GM21423 (cell line): ENCODE results near the gene SPRY4.
A peak's percentile ranks its signal among the peaks of the same experiment; 100 is the strongest.
"Not testable (repeated sequence)": the region's sequence is repeated elsewhere in the genome, so short reads cannot be mapped to it uniquely, and the experiment has no call there.

Experiments
- ATAC-seq: cut with Tn5 transposase; IDR thresholded peaks from one replicate; pipeline ENCODE4 v1.9.1; 2021; ENCODE audit warnings: mild to moderate bottlenecking, moderate library complexity; ENCODE audit not compliant: unreplicated experiment

SPRY4 gene

DNA sequence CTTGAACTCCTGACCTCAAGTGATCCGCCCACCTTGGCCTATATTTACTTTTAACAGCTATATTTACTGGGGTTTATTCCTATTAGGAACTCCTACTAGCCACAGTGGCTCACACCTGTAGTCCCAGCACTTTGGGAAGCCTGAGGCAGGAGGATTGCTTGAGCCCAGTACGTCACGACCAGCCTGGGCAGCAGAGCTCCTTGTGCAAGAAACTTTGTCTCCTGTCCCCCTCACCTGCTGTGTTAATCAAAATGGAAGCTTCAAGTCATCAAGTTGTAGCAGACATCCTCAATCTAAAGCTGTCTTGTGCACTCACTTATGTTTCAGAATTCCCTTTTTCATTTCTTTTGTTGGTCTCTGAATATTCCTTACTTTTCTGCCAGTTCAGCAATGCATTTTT is 15.0 kb upstream of the SPRY4 start:
- no peak for ATAC-seq

DNA sequence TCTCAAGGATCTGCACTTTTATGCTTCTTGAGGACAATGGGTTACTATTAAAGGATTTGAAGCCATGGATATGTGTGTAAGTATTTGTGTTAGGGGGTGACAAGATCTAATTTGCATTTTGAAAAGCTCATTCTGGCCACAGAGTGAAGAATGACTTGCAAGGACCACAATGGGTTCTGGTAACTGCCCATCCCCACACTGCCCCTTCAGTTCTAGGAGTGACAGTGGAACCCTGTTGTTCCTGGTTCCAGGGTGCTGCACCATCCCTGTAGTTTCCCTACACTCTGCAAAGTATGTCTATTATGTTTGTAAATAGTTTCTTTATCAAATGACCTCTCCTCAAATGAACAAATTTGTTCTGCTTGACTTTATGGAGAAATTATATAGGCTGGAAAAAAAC is 9.7 kb upstream of the SPRY4 start:
- ATAC-seq, result no peak

DNA sequence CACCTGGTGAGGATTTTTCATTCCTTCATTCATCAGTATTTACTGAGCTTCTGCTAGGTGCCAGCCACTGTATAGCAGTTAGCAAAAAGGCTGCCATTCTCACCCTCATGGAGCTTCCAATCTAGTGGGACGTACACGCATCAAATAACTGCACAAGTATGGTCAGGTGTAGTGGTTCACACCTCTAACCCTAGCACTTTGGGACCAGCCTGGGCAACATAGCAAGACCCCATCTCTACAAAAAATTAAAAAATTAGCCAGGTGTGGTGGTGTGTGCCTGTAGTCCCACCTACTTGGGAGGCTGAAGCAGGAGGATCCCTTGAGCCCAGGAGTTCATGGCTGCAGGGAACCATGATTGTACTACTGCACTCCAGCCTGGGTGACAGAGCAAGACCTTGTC is 8.9 kb upstream of the SPRY4 start:
- ATAC-seq, result not testable (repeated sequence)

DNA sequence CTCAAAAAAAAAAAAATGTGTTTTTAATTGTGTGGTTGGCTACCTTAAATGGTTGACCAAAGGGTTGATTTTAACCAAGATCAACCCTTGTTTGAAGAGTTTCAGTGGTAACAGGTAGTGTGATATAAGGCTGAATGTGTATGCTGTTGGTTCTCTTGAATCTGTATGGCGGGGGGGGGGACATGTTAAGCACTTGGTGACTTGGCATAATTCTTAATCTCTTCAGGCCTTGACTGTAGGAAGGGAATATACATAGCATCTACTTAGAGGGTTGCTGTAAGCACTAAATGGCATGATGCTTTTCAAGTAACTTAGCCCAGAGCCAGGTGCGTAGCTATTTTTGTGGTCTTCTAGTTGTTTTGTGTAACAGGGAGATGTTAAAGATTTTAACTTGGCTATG is 5.6 kb upstream of the SPRY4 start:
- no peak for ATAC-seq

DNA sequence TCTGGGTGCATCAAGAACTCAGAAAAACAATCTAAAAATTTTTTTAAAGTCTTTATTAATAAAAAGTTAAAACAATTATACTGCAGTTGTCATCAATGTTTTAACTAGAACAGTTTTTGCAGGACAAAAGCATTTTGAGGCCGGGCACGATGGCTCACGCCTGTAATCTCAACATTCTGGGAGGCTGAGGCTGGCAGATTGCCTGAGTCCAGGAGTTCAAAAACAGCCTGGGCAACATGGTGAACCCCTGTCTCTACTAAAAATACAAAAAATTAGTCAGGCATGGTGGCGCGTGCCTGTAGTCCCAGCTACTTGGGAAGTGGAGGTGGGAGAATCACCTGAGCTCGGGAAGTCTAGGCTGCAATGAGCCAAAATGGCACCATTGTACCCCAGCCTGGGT is 5.2 kb upstream of the SPRY4 start:
- no peak for ATAC-seq

DNA sequence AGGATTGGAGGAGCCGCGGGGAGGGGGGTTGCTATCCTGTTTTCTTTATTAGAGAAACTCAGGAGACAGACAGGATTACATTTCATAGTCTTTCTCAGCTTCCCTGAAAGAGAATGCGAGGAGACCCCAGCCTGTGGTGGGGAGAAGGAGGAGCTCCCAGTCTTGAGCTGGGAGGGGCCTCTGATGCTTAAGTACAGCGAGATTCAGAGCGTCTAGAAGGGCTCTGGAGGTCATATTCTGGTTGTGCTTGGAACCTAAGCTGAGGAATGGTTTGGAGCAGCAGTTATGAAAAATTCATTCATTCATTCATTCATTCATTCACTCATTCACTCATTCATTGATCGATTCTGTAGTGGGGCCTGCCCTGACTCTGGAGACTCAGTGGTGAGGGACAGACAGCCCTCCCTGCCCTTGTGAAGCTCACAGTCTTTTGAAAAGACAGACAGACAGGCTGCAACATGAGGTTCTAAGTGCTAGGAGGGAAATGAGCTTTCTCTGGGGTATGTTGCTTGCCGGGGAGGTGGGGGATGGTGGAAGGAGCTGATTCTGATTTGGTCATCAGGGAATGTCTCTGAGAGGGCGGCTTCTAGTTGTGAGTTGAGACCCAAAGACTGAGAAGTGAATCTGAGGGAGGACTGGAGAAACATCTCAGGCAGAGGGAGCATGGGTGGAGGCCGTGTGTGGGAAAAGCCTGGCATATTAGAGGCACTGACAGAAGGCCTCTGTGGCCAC is 2.5 kb upstream of the SPRY4 start:
- no peak for ATAC-seq

DNA sequence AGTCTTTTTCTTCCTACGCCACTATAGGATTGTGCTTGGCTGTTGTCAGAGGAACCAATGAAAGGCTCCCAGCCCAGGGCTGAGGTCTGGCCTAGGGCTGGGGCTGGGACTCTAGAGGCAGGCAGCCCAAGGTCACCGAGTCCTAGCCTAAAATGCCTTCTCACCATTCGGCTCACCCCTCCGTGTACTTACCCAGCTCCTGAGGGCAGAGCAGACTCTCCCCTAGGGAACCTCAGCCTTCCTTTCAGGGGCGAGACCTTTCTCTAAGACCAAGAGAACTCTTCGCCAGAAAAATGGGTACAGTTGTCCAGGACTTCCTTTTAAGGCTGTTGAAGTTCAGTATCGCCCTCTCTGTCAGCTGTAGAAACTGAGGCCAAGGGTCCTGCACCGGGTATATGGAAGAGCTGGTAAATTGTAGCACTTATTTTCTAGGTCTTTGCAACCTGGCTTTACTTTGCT is 1.7 kb upstream of the SPRY4 start:
- ATAC-seq, result no peak

DNA sequence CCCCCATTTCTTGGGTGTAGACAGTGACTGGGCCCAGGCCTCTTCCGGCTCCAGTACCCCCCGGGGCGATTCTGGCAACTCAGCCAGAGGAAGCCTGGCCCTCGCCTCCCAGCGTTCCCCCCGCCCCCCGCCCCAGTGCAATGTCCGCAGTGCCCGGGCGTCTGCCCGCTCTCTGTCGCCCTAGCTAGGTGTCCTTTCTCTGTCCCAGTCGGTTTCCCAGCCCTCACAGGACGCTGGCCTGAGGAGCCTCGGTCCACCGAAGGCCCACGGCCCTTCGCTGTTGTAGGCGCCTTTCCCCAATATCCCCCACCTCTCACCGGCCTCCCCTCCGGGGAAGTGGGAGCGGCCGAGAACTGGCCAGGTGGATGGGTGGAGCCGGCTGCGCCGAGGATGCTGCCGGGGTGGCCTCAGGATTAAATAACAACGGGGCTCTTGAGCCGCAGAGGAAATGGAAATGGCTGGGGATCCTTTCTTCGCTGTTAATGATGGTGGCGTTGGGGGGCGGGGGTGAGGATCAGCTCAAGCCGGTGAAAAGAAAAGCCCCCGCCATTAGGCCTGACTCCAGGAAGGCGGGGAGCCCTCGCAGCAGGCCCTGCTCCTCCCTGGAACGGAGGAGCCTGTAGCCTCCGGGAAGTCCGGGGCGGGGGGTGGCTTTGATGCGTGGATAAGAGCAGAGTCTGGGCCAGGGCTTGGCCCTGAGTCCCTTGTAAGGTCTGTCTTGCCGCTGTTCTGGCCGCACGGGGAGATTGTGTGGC is 1.1 kb upstream of the SPRY4 start:
- no peak for ATAC-seq

DNA sequence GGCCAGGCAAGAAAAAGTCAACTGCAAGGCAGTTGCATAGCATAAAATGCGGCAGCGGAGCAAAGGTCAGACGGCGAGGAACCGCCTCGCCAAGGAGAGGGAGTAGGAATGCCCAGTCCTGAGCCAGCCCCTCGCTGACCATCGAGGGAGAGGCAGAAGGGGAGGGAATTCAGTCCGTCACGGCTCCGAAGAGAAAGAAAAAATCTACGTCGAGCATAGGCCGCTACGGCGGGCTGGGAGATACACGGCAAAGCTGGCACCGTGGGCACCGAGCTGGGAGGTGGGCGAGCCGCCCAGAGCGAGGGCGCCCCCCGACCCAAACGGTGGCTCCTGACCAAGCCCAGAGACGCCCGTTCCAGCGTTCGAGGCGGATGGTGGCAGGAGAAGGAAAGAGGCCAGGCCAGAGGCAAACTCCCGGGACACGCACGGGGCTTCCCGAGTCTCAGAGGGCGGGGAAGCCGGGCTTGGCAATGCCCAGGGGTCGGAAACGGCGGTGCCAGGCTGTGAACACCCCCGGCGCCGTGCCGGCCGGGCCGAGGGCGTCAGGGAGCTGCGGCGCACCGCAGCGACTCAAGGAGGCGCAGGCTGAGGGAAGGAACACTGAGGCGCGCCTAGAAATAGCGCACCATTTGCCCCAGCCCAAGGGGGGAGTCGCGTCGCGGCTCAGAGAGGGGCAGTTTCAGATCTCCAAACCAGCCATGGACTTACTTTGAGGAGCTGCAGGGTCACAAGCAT is 518 bp downstream of the SPRY4 start:
- peak; percentile 42 for ATAC-seq

DNA sequence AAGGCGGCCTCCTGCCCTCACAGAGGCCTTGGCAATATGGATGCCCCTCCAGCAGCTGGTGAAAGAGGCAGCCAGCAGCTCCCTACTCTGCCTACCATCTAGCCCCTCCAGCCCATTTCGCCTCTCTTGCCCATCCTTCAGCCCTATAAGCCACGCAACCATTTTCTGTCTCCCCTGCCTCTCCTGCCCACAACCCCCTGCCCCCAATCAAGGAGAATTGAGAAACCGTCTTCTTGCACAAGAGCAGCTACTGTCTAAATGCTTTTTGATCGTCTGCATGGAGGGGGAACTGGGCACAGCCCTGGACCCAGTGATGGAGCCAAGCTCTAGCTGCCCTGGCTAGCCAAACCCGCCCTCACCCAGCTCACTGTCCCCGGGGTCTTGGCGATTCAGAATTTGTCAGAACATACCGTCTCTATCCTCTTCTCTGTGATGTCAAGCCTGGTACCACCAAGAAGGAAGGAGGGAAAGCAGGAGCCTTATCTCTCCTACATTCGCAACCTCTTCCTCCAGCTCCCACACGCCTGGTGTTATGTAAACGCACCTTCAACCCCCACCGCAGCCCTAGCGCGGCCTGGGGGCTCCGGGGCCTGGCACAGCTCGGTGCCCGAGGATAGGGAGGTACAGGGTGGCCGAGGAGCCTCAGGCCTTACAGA is 1.2 kb downstream of the SPRY4 start:
- ATAC-seq, result no peak

DNA sequence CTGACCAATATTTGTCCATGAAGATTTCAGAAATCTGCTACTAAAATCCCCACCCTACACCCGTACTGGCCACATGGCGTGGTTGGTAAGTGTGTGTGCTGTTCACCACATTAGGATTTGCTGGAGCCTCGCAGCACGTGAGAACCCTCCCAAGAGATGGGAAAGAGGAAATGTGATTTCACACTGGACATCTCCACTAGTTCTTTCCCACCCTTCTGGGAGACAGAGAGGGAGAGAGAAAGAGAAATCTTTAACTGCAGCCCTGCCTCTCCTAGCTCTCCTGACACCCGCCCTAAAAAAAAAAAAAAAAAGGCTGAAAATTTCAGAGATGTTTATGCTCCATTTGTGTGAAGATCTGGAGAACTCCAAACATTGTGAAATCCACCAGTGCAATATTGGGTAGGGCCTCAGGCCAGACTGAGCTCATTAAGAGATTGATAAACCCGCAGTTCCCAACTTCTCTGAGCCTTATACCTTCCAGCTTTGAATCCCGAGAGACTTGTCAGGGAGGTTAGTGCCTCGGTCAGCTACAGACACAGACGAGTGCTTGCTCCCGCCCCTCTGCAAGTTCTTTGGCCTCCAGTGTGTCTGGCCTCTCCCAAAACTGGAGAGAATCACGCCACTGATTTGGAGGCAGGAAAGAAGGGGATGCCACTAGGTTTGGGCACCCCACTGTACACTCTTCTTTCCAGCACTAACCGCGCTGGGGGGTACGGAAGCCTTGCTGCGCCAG is 1.9 kb downstream of the SPRY4 start:
- no peak for ATAC-seq

DNA sequence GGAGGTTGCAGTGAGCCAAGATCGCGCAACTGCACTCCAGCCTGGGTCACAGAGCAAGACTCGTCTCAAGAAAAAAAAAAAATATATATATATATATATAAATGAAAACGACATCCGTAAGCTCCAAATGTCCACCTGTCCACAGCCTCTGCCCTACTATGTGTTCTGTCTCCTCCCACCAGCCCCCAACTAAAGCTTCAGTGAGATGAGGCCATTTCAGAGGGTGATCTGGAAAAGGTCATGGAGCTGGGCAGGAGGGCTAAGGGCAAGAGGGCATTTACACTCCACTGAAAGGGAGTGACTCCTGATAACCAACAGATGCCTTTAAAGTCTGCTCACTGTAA is 2.4 kb downstream of the SPRY4 start:
- no peak for ATAC-seq

DNA sequence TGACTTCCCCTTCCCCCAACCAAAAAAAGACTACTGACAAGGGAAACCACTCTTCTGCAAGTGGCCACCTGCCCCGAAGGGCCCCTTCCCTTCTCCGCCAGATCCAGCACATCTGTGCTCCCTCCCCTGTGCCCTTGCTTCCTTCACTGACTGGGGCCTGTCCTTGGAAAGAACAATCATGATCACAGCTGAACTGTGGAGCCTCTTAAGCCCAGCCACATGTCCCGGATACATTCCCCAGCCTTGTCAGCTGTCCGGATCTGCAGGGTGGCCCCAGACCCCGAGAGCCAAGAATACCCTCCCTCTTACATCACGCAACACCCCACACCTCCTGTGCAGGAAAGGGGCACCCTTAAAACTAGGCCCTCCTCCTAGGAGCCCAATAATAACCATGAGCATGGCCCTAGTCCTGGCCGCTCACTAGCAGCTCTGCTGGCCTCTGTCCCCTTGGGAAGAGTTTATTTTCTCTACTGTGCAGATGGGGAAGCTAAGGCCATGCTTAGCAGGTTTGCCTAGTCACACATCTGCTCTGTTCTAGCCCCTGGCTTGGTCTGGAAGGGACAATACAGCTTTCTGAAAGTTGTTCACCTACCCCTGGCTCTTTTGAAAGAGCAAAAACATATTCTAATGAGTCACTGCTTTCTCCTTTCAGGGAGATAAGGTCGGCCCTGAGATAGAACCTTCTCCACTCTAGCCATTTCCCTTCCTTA is 3.8 kb downstream of the SPRY4 start:
- no peak for ATAC-seq

DNA sequence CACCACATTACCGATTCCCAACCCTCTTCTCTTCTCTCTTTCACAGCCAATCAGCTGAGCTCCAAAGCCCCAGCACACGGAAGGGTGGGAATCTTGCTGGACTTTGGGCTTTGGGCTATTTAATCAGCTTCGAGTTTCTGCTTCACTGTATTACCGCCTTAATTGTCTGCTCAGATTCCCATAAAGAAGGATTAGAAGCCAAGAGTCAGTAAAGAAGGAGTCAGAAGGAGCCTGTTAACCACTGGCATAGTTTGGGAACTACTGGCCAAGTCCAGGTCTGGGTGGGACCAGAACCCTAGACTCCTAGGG is 4.4 kb downstream of the SPRY4 start:
- ATAC-seq, result no peak

DNA sequence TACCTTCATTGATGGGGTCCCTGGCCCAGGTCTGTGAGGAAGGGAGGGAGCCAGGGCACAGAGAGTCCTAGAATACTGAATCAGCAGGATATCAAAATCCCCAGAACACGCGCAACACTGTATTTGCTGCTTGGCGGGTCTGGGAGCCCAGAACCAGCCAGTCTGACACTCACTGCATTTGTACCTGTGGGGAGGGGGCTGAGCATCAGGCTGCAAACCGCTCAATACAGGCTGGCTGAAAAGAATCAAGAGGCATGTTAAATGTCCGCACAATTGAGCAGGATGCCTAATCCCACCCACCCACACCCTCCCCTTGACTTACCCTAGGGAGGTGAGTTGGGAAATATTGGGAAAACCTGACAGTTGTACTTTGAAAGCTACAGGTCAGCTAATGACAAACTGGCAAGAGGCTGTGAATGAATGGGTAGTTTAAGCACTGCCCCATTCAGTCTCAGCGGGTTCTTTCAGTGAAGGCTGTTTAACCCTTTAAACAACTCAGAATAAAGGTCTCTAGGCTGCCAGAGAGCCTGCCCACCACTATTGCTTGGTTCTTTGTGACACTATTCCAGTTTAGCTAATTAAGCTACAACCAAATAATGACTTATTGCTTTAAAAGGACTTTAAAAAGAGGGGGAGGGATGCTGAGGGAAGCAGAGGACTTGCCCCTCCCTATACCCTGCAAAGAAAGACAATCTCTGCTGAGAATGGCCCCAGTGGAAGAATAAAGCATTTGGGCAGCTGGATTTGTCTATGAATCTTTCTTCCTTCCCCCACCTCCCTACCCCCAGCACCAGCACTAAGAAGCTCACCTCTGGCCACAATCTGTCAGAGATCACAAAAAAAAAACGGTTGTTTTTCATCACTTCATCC is 5.0 kb downstream of the SPRY4 start:
- no peak for ATAC-seq

DNA sequence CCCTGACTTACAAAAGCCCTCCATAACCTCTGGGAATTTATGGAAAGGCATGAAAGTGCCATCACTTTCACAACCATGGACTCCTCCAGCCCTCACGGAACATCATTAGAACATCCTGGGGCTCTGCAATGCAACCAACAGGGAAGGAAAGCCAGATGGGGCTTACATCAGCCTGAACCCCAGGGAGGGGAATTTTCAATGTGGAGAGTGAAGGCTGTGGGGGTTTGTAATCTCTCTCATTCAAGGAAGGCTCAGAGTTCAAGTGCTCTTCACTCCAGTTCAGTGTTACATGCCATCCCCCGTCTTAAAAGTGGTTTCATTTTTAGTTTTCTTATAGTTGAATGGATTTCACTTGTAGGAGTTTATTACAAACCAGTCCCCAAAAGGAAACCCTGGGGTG is 5.7 kb downstream of the SPRY4 start:
- no peak for ATAC-seq

DNA sequence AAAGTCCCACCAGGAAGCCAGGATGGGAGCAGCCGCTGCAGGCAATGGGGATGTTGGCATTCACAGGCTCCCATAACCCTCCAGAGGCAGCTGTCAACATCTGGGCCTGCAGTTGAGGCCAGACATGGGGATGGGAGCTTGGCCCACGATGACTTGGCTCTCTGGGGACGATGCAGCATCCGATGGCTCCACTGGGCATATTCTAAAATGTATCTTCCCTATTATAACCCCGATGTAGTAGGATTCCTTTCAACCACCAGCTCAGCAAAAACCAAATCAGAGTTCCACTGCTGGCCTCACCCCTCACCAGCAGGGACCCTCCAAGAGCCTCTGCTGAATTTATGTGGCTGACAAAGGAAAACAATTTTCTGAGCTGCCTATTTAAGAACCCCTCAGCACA is 7.1 kb downstream of the SPRY4 start:
- no peak for ATAC-seq

DNA sequence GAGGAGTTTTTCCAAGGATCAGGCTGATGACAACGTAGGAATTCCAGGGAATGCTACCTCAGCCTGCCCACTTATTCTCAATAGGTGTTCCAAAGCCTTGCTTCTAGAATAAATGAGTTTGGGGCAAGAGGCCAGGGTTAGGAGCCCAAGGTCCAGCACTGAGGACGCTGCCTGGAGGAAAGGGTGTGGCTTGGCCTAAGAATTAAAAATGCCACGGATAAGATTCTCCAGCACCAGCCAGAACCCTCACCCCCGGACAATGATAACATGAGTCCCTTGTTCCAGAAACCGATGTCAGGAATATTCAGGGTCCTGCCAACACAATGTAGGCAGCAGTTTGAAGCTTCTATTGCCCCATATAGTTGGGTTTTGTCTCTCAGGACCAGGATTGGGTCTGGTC is 7.6 kb downstream of the SPRY4 start:
- no peak for ATAC-seq

DNA sequence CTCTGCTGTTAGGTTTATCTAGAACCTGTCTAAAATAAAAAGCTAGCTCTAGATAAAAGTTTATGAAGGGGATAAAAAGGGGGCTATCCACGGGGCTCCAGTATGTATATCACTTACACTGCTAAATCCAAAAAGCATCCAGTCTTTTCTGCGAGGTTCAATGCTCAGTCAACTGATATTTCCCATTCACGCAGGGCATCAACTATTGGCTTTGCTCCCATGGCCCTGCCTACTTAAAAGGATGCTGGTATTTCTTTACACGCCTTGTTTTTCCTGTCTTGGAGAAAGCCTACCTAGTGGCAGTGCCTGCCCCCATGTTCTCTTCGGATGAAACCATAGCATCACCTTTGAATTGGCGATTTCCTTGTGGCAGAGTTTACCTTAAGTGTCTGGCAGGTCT is 8.1 kb downstream of the SPRY4 start:
- no peak for ATAC-seq
